Measurements from ENCODE around the gene FBXL17.

The FBXL17 gene

GRCh38 chr5:108233617-108234155 is 148.2 kb downstream of the FBXL17 start:
- H3K9me3 Mint-ChIP-seq = peaks cover 9% of the 10 kb centered on the region
- no peaks in the 10 kb centered on the region for H3K4me1 Mint-ChIP-seq (ENCODE audit: low read depth)
- no peak overlapping the region for H3K4me3 Mint-ChIP-seq
- intact Hi-C loops (cut with micrococcal nuclease) = no loop called here
- peaks cover 5% of the 10 kb centered on the region for H3K36me3 Mint-ChIP-seq (ENCODE audit: low read depth)
- no peaks in the 10 kb centered on the region for H3K27me3 Mint-ChIP-seq
- H3K27ac Mint-ChIP-seq = no peak overlapping the region

DNA sequence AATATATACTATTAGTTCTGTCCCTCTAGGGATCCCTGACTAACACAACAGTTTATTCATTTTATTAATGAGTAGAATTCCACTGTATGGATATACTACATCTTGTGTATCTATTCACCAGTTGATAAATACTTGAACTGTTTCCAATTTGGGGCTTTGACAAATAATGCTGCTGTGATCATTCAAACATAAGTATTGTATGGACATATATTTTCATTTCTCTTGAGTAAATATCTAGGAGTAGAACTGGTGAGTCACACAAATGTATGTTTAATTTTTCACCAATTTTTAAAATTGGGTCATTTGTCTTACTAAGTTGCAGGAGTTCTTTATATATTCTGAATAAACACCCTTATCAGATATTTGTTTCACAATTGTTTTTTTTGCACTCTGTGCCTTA is 149.1 kb downstream of the FBXL17 start:
- Mint-ChIP-seq H3K4me3 (no peak overlapping the region), H3K27ac (no peak overlapping the region), H3K4me1 (ENCODE audit: low read depth) (no peaks in the 10 kb centered on the region), H3K27me3 (no peaks in the 10 kb centered on the region), H3K36me3 (ENCODE audit: low read depth) (peaks cover 5% of the 10 kb centered on the region), H3K9me3 (peaks cover 9% of the 10 kb centered on the region)
- intact Hi-C loops (cut with micrococcal nuclease) = no loop called here

DNA sequence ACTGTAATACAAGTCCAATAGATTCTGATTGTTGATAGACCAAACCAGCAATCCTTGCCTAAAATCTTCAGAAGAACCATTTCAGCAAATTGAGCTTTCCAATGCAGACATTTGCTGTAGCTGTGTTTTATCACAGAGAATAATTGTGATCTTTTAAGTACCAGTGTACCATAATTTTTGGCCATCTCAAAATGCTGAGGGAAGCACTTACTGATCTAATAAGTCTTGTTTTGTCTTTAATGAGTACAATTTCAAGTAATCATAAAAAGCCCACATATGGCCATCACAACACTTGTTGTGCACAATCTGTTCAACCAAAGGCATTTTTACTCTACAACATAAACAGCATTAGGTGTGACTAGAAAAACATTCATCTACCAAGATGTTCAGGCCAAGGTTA is 159.9 kb downstream of the FBXL17 start:
- intact Hi-C loops (cut with micrococcal nuclease) = no loop called here
- Mint-ChIP-seq H3K4me3 (no peak overlapping the region), H3K36me3 (ENCODE audit: low read depth) (peaks cover 8% of the 10 kb centered on the region), H3K27ac (no peak overlapping the region), H3K4me1 (ENCODE audit: low read depth) (no peaks in the 10 kb centered on the region), H3K27me3 (no peaks in the 10 kb centered on the region), H3K9me3 (peaks cover 31% of the 10 kb centered on the region)

DNA sequence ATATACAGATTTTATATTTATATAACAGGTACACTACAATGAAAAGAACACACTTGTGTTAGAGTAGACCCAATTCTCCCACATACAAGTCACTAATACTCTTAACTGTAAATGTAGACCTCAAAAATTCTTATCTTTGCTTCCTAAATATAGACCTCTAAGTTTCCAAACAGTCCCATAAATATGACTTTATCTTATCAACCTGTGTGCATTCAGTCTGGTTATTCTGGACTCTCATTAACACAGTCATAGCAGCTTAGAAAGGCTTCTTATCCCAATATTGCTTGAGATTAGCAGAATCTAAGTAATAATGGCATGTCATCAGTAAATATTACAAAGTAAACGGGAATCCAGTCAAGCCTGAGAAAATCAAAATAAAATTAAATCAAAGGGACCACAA is 161.1 kb downstream of the FBXL17 start:
- Mint-ChIP-seq H3K27ac (no peak overlapping the region), H3K36me3 (ENCODE audit: low read depth) (peaks cover 11% of the 10 kb centered on the region), H3K4me1 (ENCODE audit: low read depth) (no peaks in the 10 kb centered on the region), H3K4me3 (no peak overlapping the region), H3K9me3 (peaks cover 35% of the 10 kb centered on the region), H3K27me3 (no peaks in the 10 kb centered on the region)
- intact Hi-C loops (cut with micrococcal nuclease) = no loop called here

DNA sequence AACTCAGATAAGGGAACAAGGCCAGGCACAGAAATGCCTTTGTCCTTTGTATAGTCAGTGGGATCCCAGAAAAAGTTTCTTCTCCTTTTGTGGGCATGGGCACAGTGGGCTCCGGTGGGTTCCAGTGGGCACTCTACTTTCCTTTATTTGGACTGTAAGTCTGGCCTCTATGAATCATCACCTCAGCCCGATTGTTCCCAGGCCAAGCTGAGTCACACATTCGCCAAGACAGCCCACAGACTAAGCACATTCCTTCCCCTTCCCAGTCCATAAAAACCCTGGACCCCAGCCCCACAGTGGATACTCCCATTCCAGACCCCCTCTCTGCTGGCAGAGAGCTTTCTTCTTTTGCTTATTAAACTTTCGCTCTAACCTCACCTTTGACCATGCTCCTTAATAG is 165.0 kb downstream of the FBXL17 start:
- Mint-ChIP-seq H3K27ac (no peak overlapping the region), H3K27me3 (no peaks in the 10 kb centered on the region), H3K36me3 (ENCODE audit: low read depth) (peaks cover 18% of the 10 kb centered on the region), H3K4me3 (no peak overlapping the region), H3K9me3 (peaks cover 27% of the 10 kb centered on the region), H3K4me1 (ENCODE audit: low read depth) (no peaks in the 10 kb centered on the region)
- intact Hi-C loops (cut with micrococcal nuclease) = no loop called here

GRCh38 chr5:108214857-108215256 is 167.0 kb downstream of the FBXL17 start:
- no peaks in the 10 kb centered on the region for H3K27me3 Mint-ChIP-seq
- intact Hi-C loops (cut with micrococcal nuclease) = no loop called here
- peaks cover 12% of the 10 kb centered on the region for H3K36me3 Mint-ChIP-seq (ENCODE audit: low read depth)
- no peak overlapping the region for H3K27ac Mint-ChIP-seq
- H3K9me3 Mint-ChIP-seq = peaks cover 15% of the 10 kb centered on the region
- H3K4me1 Mint-ChIP-seq (ENCODE audit: low read depth) = no peaks in the 10 kb centered on the region
- H3K4me3 Mint-ChIP-seq = no peak overlapping the region

DNA sequence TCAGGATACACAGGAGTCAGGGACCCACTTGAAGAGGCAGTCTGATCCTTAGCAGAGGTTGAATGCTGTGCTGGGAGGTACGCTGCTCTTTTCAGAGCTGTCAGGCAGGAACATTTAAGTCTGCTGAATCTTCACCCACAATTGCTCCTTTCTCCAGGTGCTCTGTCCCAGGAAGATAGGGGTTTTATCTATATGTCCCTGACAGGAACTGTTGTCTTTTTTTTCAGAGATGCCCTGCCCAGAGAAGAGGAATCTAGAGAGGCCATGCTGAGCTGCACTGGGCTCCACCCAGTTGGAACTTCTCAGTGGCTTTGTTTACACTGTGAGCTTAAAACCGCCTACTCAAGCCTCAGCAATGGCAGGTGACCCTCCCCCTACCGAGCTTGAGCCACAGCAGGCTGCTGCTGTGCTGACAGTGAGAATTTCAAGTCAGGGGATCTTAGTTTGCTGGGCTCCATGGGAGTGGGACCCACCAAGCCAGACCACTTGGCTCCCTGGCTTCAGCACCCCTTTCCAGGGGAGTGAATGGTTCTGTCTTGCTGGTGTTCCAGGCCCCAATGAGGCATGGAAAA is 169.0 kb downstream of the FBXL17 start:
- Mint-ChIP-seq H3K27ac (no peak overlapping the region), H3K4me3 (no peak overlapping the region)

DNA sequence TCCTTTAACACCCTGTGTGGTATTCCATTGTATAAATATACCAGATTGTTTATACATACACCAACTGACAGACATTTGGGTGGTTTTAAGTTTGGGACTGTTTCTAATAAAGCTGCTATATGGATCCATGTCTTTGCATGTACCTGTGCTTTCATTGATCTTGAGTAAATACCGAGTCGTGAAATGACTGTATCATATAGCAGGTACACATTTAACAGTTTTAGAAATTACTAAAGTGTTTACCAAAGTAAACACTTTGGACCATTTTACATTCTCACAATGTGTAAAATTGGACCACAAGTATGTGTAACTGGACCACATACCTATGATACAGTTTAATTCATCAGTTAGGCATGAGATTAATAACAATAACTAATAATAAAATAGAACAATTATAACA is 175.2 kb downstream of the FBXL17 start:
- H3K27me3 Mint-ChIP-seq = no peaks in the 10 kb centered on the region
- H3K27ac Mint-ChIP-seq = no peak overlapping the region
- no peaks in the 10 kb centered on the region for H3K36me3 Mint-ChIP-seq (ENCODE audit: low read depth)
- no peaks in the 10 kb centered on the region for H3K9me3 Mint-ChIP-seq
- no peak overlapping the region for H3K4me3 Mint-ChIP-seq
- intact Hi-C loops (cut with micrococcal nuclease) = no loop called here
- no peaks in the 10 kb centered on the region for H3K4me1 Mint-ChIP-seq (ENCODE audit: low read depth)

More for the DNA sequence above, 169.0 kb downstream of the FBXL17 start:
- H3K9me3 Mint-ChIP-seq = peaks cover 12% of the 10 kb centered on the region
- H3K27me3 Mint-ChIP-seq = no peaks in the 10 kb centered on the region
- H3K4me1 Mint-ChIP-seq (ENCODE audit: low read depth) = no peaks in the 10 kb centered on the region
- peaks cover 10% of the 10 kb centered on the region for H3K36me3 Mint-ChIP-seq (ENCODE audit: low read depth)
- intact Hi-C loops (cut with micrococcal nuclease) = no loop called here

GRCh38 chr5:108201721-108202120 is 180.2 kb downstream of the FBXL17 start:
- H3K27ac Mint-ChIP-seq = no peak overlapping the region
- no peaks in the 10 kb centered on the region for H3K4me1 Mint-ChIP-seq (ENCODE audit: low read depth)
- H3K27me3 Mint-ChIP-seq = no peaks in the 10 kb centered on the region
- H3K36me3 Mint-ChIP-seq (ENCODE audit: low read depth) = no peaks in the 10 kb centered on the region
- no peaks in the 10 kb centered on the region for H3K9me3 Mint-ChIP-seq
- intact Hi-C loops (cut with micrococcal nuclease) = no loop called here
- H3K4me3 Mint-ChIP-seq = no peak overlapping the region

- intact Hi-C loops (cut with micrococcal nuclease) = no loop called here
- Mint-ChIP-seq H3K27ac (no peak overlapping the region), H3K9me3 (no peaks in the 10 kb centered on the region), H3K27me3 (no peaks in the 10 kb centered on the region), H3K4me3 (no peak overlapping the region), H3K36me3 (ENCODE audit: low read depth) (no peaks in the 10 kb centered on the region), H3K4me1 (ENCODE audit: low read depth) (no peaks in the 10 kb centered on the region)
Observed at GRCh38 chr5:108196276-108196675, 185.6 kb downstream of the FBXL17 start.

DNA sequence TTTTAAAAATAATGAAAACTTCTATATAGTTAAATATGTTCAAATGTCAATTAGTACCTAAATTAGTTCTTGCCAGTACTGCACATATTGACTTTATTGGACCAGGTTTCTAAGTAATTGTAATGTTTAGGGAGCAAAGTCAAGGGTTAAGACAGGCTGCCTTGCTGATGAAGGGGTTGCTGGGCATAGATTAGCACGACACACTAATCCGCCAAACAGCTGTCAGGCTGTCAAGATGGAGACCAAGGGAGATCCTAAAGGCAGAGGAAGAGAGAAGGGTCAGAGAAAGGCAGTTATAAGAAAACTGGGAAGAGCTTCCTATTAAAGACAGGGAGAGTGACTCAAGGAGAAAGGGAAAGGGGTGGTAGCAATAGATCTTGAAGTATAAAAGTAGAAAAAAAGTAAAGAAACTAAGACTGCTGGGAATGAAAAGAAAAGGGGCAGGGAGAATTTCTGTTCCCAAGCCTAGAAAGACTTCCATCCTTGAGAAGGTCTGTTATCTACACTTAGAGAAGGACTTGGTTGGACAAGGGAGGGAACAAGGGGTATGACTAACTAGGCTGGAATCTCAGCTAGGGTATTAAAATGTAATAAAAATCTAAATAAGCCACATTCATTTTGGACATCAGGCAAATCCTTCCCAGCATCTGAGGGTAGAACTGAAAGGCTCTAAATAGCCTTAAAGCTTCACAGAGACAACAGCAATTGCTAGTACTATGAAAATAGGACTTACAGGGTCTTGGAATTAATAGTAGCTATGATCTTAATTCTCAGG is 188.7 kb downstream of the FBXL17 start:
- intact Hi-C loops (cut with micrococcal nuclease) = no loop called here
- Mint-ChIP-seq H3K27ac (no peak overlapping the region), H3K4me3 (no peak overlapping the region), H3K4me1 (ENCODE audit: low read depth) (no peaks in the 10 kb centered on the region), H3K9me3 (no peaks in the 10 kb centered on the region), H3K27me3 (no peaks in the 10 kb centered on the region), H3K36me3 (ENCODE audit: low read depth) (no peaks in the 10 kb centered on the region)

- H3K27me3 Mint-ChIP-seq = no peaks in the 10 kb centered on the region
- no peak overlapping the region for H3K4me3 Mint-ChIP-seq
- intact Hi-C loops (cut with micrococcal nuclease) = no loop called here
- H3K9me3 Mint-ChIP-seq = no peaks in the 10 kb centered on the region
- H3K36me3 Mint-ChIP-seq (ENCODE audit: low read depth) = peaks cover 16% of the 10 kb centered on the region
- no peaks in the 10 kb centered on the region for H3K4me1 Mint-ChIP-seq (ENCODE audit: low read depth)
- H3K27ac Mint-ChIP-seq = no peak overlapping the region
Observed at GRCh38 chr5:108184940-108185339, 197.0 kb downstream of the FBXL17 start.

GRCh38 chr5:108181975-108182374 is 199.9 kb downstream of the FBXL17 start:
- no peaks in the 10 kb centered on the region for H3K4me1 Mint-ChIP-seq (ENCODE audit: low read depth)
- intact Hi-C loops (cut with micrococcal nuclease) = no loop called here
- H3K27ac Mint-ChIP-seq = no peak overlapping the region
- H3K36me3 Mint-ChIP-seq (ENCODE audit: low read depth) = peaks cover 16% of the 10 kb centered on the region
- H3K27me3 Mint-ChIP-seq = no peaks in the 10 kb centered on the region
- H3K9me3 Mint-ChIP-seq = no peaks in the 10 kb centered on the region
- no peak overlapping the region for H3K4me3 Mint-ChIP-seq

GRCh38 chr5:108174286-108174685 is 207.6 kb downstream of the FBXL17 start:
- H3K27me3 Mint-ChIP-seq = no peaks in the 10 kb centered on the region
- H3K27ac Mint-ChIP-seq = no peak overlapping the region
- intact Hi-C loops (cut with micrococcal nuclease) = no loop called here
- peaks cover 7% of the 10 kb centered on the region for H3K36me3 Mint-ChIP-seq (ENCODE audit: low read depth)
- no peak overlapping the region for H3K4me3 Mint-ChIP-seq
- H3K9me3 Mint-ChIP-seq = no peaks in the 10 kb centered on the region
- H3K4me1 Mint-ChIP-seq (ENCODE audit: low read depth) = no peaks in the 10 kb centered on the region

All from dendritic cell treated with granulocyte-macrophage colony-stimulating factor and Interleukin-4, amounts not matched to agents 40 ng/mL and 50 ng/mL, for 4 days (primary cell).